Adrenal gland (tissue), 19 donors: Measurements from ENCODE around the gene DNAJB4. TPM values are rescaled to one million over a fixed set of nuclear protein-coding genes. Genes with fewer than 3 reads are reported as not detected.

Source experiments
- DNase-seq, 7 donors: peaks; one replicate each; pipeline ENCODE4 v3.0.0-alpha.2; 2019 to 2020
- H3K27ac ChIP-seq, 5 donors: fragments of 200-600 bp; sonication (generic) in 4 of 5; 1 replicate in 3 of 5; 2 replicates in 2 of 5; pipeline versions ENCODE4 v1.5.1 to v1.8.0; 2016 to 2020; ENCODE audit warnings: mild to moderate bottlenecking in 1 of 5
- H3K27me3 ChIP-seq: fragments of 200-600 bp; 2 replicates; pipeline ENCODE4 v1.8.0; 2021
- H3K36me3 ChIP-seq, 2 donors: fragments of 200-600 bp; replicated peaks in 1 of 2; 1 replicate in 1 of 2; 2 replicates in 1 of 2; pipeline versions ENCODE4 v1.5.1 to v1.8.0; 2018 to 2022
- H3K4me1 ChIP-seq, 2 donors: fragments of 200-600 bp; replicated peaks in 1 of 2; 1 replicate in 1 of 2; 2 replicates in 1 of 2; pipeline versions ENCODE4 v1.5.1 to v1.8.0; 2018 to 2021
- H3K4me3 ChIP-seq, 4 donors: fragments of 200-600 bp; sonication (generic) in 3 of 4; one replicate each; pipeline ENCODE4 v1.5.1; 2016 to 2018
- H3K9me3 ChIP-seq, 3 donors: fragments of 200-600 bp; sonication (generic) in 1 of 3; replicated peaks in 1 of 3; 1 replicate in 2 of 3; 2 replicates in 1 of 3; pipeline versions ENCODE4 v1.5.1 to v1.8.0; 2016 to 2021
- POLR2A ChIP-seq, 2 donors: fragments of 450-650 bp; IDR thresholded peaks; one replicate each; pipeline ENCODE4 v1.6.1; 2017; ENCODE audit warnings: antibody characterized with exemption in 2 of 2, mild to moderate bottlenecking in 2 of 2, moderate library complexity in 1 of 2
- WGBS, 4 donors: extraction: QIAGEN DNeasy Blood & Tissue Kit in 2 of 4; methylation state at CpG; one replicate each; pipeline versions ENCODE4 v1.1.5 to v1.1.7; 2013 to 2017; 5-methylcytosine and 5-hydroxymethylcytosine counted together
- intact Hi-C, 2 donors: fragments of 100-400 bp; cut with DNase I; formaldehyde crosslinking; loops; one replicate each; pipeline versions ENCODE4 v1.14.1 to v1.15.0; 2022 to 2023
- long read RNA-seq, 10 donors: library from polyadenylated mRNA in 3 of 10; unstranded in 2 of 10; stranded (forward) in 1 of 10; transcript quantifications; one replicate each; pipeline ENCODE4 v2.0.0 and lab custom pipeline, GENCODE V29; 2021 to 2026
- polyA plus RNA-seq, 3 donors: library from polyadenylated mRNA; stranded (reverse); fragments of 200-250 nt in 2 of 3; fragments of 350-450 nt in 1 of 3; fragmentation: Illumina TruSeq in 1 of 3; extraction: RNeasy Lipid Tissue Mini Kit (QIAGEN cat#74804) in 1 of 3; gene quantifications; one replicate each; pipeline ENCODE4 v1.2.3, GENCODE V29; 2013 to 2014
- total RNA-seq, 9 donors: library from RNA; depleted of rRNA in 4 of 9; stranded (reverse); fragments of >200 nt in 4 of 9; fragments of 120-200 nt in 1 of 9; fragmentation: NEBNext Ultra II Directional in 1 of 9; extraction: Animal tissue kit (Norgen Biotek cat#: 25700) in 1 of 9; gene quantifications; one replicate each; pipeline versions ENCODE4 v1.1.0 to v1.2.4, GENCODE V29; 2013 to 2023
- TF ChIP-seq, protein P1 (sequence below), 6 experiments: fragments of 450-650 bp in 4 of 6; fragments of 200-600 bp in 2 of 6; sonication (generic) in 1 of 6; IDR thresholded peaks; 1 replicate in 5 of 6; 2 replicates in 1 of 6; pipeline versions ENCODE4 v1.5.1 to v1.8.0; 2016 to 2021; ENCODE audit warnings: antibody characterized with exemption in 6 of 6, mild to moderate bottlenecking in 2 of 6, moderate library complexity in 1 of 6
- donor health status: healthy with polysubstance abuse.
- donor health status: Bipolar disorder and iron deficiency.
- donor health status: DM: yes; HTN: yes; CAD: no.
- donor health status: DM: no; HTN: no; CAD: no.
- donor health status: DM: no; HTN: no; CAD: no.
- donor health status: DM: yes; HTN: yes; CAD: no.

Gene DNAJB4
- total RNA-seq: 100 to 1,000 TPM in 3 of 9 donors, 10 to 100 TPM in 6; 31.8 to 182 (median 76.1) TPM
- polyA plus RNA-seq: 100 to 1,000 TPM in 1 of 3 donors, 10 to 100 TPM in 2; 32.1 to 165 (median 41.8) TPM
- long read RNA-seq, donor 1, transcript DNAJB4-201 (3 exons, 2,988 nt): major isoform, 20 of 60 reads
- long read RNA-seq, donor 1, partial matches to known transcripts: 36 of 60 reads
- long read RNA-seq, donor 1, other reads (novel, unspliced or antisense): 0 of 60 reads
- long read RNA-seq, donor 2, transcript DNAJB4-201 (3 exons, 2,988 nt): major isoform, 14 of 55 reads
- long read RNA-seq, donor 2, partial matches to known transcripts: 39 of 55 reads
- long read RNA-seq, donor 2, other reads (novel, unspliced or antisense): 0 of 55 reads
- long read RNA-seq, donor 3, transcript DNAJB4-201 (3 exons, 2,988 nt): major isoform, 25 of 55 reads
- long read RNA-seq, donor 3, partial matches to known transcripts: 28 of 55 reads
- long read RNA-seq, donor 3, other reads (novel, unspliced or antisense): 0 of 55 reads
- long read RNA-seq, donor 4, transcript DNAJB4-206 (3 exons, 949 nt): minor isoform, 9 of 46 reads
- long read RNA-seq, donor 4, transcript DNAJB4-201 (3 exons, 2,988 nt): major isoform, 34 of 46 reads
- long read RNA-seq, donor 4, partial matches to known transcripts: 3 of 46 reads
- long read RNA-seq, donor 4, other reads (novel, unspliced or antisense): 0 of 46 reads
- long read RNA-seq, donor 5, transcript DNAJB4-206 (3 exons, 949 nt): minor isoform, 26 of 245 reads
- long read RNA-seq, donor 5, transcript DNAJB4-201 (3 exons, 2,988 nt): major isoform, 212 of 245 reads
- long read RNA-seq, donor 5, partial matches to known transcripts: 3 of 245 reads
- long read RNA-seq, donor 5, other reads (novel, unspliced or antisense): 4 of 245 reads
- long read RNA-seq, donor 6, transcript DNAJB4-206 (3 exons, 949 nt): minor isoform, 5 of 31 reads
- long read RNA-seq, donor 6, transcript DNAJB4-201 (3 exons, 2,988 nt): major isoform, 25 of 31 reads
- long read RNA-seq, donor 6, partial matches to known transcripts: 0 of 31 reads
- long read RNA-seq, donor 6, other reads (novel, unspliced or antisense): 1 of 31 reads
- long read RNA-seq, donor 7, transcript DNAJB4-201 (3 exons, 2,988 nt): major isoform, 10 of 29 reads
- long read RNA-seq, donor 7, partial matches to known transcripts: 19 of 29 reads
- long read RNA-seq, donor 7, other reads (novel, unspliced or antisense): 0 of 29 reads
- long read RNA-seq, donor 8, transcript DNAJB4-201 (3 exons, 2,988 nt): major isoform, 32 of 53 reads
- long read RNA-seq, donor 8, partial matches to known transcripts: 16 of 53 reads
- long read RNA-seq, donor 8, other reads (novel, unspliced or antisense): 0 of 53 reads
- long read RNA-seq, donor 9, transcript DNAJB4-201 (3 exons, 2,988 nt): major isoform, 31 of 69 reads
- long read RNA-seq, donor 9, transcript DNAJB4-206 (3 exons, 949 nt): minor isoform, 7 of 69 reads
- long read RNA-seq, donor 9, partial matches to known transcripts: 30 of 69 reads
- long read RNA-seq, donor 9, other reads (novel, unspliced or antisense): 0 of 69 reads
- long read RNA-seq, donor 10, transcript DNAJB4-201 (3 exons, 2,988 nt): major isoform, 8 of 51 reads
- long read RNA-seq, donor 10, partial matches to known transcripts: 42 of 51 reads
- long read RNA-seq, donor 10, other reads (novel, unspliced or antisense): 0 of 51 reads

DNA sequence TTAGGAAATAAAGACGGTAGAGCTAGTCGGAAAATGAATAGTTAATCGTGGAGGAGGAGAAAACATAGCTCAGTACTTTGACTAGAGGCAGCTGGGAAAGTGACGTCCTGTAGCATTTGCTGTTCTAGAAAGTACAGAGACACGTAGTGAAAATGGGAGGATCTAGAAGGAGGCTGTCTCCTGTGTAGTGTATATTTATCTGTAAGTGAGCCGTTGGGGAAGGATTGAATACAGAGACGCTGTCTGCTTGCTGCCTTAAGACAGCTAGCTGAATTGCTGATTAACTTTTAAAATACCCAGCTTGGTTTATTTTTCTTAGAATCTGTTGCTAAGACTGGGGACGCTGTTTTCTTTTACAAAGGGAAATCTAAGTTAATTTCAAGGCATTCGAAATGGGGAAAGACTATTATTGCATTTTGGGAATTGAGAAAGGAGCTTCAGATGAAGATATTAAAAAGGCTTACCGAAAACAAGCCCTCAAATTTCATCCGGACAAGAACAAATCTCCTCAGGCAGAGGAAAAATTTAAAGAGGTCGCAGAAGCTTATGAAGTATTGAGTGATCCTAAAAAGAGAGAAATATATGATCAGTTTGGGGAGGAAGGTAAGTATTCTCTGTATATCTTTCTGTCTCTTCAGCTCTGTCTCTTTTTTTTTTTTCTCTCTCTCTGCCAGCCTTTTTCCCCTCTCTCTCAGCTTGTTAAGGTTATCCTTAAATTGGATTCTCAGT, at the start of gene DNAJB4:
TSS of gene DNAJB4 (plus strand) at position 221 of the 729 bp plus-strand sequence. CDS start at position 393, 172 bp downstream.
- no peaks in the 10 kb centered on the region for H3K9me3 ChIP-seq
- peak within 1 kb of the TSS in 3 of 4 donors; percentile 42 to 81 (median 71) for H3K4me3 ChIP-seq
- intact Hi-C loops: loop anchor here in 1 of 2 donors (2.0 kb wide), 1 partner anchor 26 kb away; the partner anchor contains the start of gene FUBP1
- no peaks in the 10 kb centered on the region for H3K36me3 ChIP-seq
- WGBS, 4 donors: 0 to 1% (median 1%) methylated on average over 12 of the region's 12 CpGs
- peaks cover 0 to 51% of the 10 kb centered on the region in 2 donors for H3K4me1 ChIP-seq
- peak within 1 kb of the TSS; percentile 83 to 95 (median 86) for H3K27ac ChIP-seq
- TF ChIP-seq POLR2A (IDR thresholded peaks at IDR 0.05): peak; percentile 98 to 100
- TF ChIP-seq, protein P1, sequence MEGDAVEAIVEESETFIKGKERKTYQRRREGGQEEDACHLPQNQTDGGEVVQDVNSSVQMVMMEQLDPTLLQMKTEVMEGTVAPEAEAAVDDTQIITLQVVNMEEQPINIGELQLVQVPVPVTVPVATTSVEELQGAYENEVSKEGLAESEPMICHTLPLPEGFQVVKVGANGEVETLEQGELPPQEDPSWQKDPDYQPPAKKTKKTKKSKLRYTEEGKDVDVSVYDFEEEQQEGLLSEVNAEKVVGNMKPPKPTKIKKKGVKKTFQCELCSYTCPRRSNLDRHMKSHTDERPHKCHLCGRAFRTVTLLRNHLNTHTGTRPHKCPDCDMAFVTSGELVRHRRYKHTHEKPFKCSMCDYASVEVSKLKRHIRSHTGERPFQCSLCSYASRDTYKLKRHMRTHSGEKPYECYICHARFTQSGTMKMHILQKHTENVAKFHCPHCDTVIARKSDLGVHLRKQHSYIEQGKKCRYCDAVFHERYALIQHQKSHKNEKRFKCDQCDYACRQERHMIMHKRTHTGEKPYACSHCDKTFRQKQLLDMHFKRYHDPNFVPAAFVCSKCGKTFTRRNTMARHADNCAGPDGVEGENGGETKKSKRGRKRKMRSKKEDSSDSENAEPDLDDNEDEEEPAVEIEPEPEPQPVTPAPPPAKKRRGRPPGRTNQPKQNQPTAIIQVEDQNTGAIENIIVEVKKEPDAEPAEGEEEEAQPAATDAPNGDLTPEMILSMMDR (IDR thresholded peaks at IDR 0.05): no peak
- no peaks in the 10 kb centered on the region for H3K27me3 ChIP-seq
- peak; percentile 83 to 93 (median 86) for DNase-seq

DNA sequence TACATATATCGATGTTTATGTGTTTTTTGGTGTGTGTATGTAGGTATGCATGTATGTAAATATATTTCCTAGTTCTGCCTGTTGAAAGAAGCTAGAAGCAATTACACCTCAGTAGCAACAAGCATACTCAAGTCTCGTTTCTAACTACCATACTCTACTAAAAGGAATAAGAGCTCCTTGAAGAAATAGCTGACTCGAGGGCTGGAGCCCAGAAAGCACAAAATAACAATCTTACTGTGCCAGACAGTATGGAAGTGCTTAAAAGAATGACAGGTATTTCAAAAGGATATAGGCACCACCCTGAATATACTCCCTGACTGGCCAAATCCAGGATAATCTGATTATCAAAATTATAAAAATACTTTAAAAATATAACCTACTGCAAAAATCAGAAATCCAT, 49.0 kb upstream of the DNAJB4 start:
- intact Hi-C loops: no loop called here
- no peak for DNase-seq
- Histone ChIP-seq H3K27ac (no peak overlapping the region), H3K4me3 (no peak overlapping the region), H3K4me1 (peaks cover 12 to 40% of the 10 kb centered on the region in 2 donors), H3K27me3 (no peaks in the 10 kb centered on the region), H3K9me3 (no peaks in the 10 kb centered on the region), H3K36me3 (peaks cover 0 to 86% of the 10 kb centered on the region in 2 donors)
- TF ChIP-seq, protein P1 (IDR thresholded peaks at IDR 0.05): no peak
- TF ChIP-seq POLR2A (IDR thresholded peaks at IDR 0.05): no peak
- 83 to 91% (median 85%) methylated on average over 3 of the region's 3 CpGs for WGBS, 4 donors

DNA sequence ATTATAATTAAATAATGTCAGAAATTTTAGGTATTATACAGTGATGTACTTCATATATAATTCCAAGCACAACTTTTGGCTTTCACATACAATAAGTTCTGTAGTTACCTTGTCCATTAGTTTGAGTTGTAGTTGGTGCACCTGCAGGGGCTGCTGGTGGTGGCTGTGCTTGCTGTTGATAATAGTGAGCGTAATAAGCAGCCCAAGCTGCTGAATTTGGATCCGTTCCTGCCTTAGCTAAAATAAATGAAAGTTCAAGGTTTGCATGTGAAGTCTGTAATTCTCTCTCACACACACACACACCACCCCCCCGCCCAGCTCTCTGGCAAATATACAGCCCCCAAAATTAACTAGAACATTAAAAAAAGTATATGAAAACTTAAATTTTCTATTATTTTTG, 48.3 kb upstream of the DNAJB4 start:
- no peak for TF ChIP-seq POLR2A (IDR thresholded peaks at IDR 0.05)
- TF ChIP-seq, protein P1 (IDR thresholded peaks at IDR 0.05): no peak
- H3K27me3 ChIP-seq: no peaks in the 10 kb centered on the region
- DNase-seq: peak in 2 of 7 donors; percentile 21 to 22
- no peaks in the 10 kb centered on the region for H3K9me3 ChIP-seq
- 40 to 54% (median 45%) methylated on average over 3 of the region's 3 CpGs for WGBS, 4 donors
- intact Hi-C loops: no loop called here
- peaks cover 0 to 94% of the 10 kb centered on the region in 2 donors for H3K36me3 ChIP-seq
- H3K4me3 ChIP-seq: no peak overlapping the region
- peaks cover 12 to 41% of the 10 kb centered on the region in 2 donors for H3K4me1 ChIP-seq
- peak overlapping the region in 1 of 5 donors; percentile 4 for H3K27ac ChIP-seq
